GM19372 (cell line): ENCODE results near the gene SDR9C7.
"Not testable (repeated sequence)": the region's sequence is repeated elsewhere in the genome, so short reads cannot be mapped to it uniquely, and the experiment has no call there.

Experiments
- ATAC-seq: cut with Tn5 transposase; IDR thresholded peaks from one replicate; pipeline ENCODE4 v1.9.1; 2021; ENCODE audit warnings: mild to moderate bottlenecking, low read depth, moderate library complexity; ENCODE audit not compliant: unreplicated experiment

SDR9C7 gene

DNA sequence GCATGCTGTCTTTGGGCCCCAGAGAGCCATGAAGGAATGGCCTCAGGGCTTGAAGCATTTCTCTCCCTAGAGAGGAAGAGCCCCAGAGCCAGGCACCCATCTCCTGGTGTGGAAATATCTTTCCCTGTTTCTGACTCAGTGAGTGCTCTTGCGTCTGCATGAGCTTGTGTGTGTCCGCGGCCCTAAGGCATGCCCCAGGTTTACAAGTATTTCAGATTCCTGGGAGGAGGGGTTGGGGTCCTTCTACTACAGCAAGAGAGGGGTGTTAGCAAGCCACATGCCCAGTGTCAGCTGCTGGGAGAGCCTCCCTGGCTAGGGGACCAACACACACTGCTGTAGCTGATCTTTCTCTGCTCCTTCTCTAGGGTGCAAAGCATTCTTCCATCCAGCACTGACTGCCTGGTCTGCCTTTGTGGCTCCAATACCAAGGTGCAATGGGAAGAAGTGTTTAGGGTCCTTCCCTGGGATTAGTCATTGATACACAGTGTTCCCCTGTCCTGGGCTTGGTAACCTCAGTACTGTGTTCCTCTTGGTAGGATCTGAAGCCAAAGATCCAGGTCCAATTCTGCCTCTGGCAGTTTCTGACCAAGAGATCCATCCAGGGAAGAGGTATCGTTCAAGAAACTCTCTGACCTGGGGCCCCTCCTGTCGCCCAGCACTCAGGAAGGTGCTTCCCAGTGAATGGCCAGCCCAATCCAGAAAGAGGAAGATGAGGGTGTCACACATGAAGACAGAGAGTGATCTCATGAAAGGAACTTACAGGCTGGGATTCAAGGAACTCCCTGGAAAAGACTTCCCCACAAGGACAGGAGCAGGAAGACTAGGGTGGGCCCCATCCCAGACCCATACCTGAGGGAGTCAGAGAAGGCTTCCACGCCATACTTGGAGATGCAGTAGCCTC, 20.1 kb upstream of the SDR9C7 start:
- ATAC-seq: no peak

DNA sequence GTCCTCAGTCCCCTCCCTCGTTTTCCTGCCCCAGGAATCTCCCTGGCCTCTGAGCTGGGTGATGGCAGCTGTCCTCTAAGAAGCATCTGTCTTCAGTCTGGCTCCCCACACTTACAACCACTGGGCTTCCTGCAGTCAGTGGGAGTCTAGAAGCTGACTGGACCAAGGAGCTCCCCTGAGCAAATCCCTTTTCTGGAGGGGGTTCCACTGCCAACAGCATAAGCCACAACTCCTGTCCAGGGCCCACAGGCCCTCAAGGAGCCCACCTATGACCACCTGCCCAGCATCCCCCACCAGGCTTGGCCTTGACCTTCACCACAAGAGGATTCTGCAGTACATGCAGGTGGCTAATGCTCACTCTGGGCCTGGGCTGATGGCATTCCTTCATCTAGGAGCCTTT, 19.1 kb upstream of the SDR9C7 start:
- no peak for ATAC-seq

DNA sequence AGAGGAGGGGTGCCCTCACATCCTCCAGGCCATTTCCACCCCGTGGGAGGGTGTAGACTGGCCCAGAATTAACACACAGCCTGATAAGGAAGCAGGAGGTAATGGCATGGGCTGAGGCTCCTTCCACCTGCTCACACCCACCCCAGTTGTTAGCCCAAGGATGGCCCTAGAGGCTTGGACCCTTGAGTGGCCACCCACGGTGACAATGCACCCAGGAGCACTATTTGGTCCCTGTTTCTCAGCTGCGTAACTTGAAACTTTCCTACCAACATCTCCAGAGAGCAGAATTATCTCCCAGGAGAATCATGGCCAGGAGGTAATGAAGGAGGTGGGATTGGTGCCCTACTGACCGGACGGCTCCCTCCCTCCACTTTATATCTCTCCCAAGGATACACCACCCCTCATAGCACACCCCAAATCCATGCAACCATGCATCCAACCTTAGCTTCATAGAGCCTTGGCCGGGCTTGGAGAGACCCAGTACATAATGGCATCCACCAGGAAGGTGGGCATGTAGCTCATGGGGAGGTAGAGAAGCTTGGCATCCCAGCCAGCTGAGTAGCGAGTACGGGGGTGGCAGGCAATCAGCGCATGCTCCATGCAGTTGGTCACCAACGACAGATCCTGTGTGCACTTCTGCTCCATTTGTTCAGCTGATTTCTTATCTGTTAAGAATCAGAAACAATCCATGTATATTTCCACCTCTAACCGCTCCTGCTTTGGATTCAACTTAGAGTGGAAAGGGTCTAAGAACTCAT, 17.6 kb upstream of the SDR9C7 start:
- ATAC-seq: no peak

DNA sequence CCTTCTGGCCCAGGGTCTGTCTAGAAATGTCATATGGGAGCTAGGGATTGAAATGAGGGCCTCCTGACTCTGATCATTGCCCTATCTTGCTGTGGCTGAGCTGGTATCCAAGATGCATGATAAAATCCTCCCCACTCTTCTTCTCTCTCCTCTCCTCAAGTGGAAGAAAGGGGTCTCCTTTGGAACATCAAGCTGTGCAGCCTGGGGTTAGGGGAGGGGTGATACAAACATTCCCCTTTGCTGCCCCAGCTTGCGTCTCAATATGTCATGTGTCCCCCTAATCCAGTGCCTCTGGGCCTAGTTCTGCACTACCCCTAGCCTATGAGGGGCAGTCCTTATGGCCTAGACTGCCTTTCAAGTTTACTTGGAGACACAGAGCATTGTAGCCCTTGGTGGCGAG, 14.7 kb upstream of the SDR9C7 start:
- ATAC-seq: no peak

DNA sequence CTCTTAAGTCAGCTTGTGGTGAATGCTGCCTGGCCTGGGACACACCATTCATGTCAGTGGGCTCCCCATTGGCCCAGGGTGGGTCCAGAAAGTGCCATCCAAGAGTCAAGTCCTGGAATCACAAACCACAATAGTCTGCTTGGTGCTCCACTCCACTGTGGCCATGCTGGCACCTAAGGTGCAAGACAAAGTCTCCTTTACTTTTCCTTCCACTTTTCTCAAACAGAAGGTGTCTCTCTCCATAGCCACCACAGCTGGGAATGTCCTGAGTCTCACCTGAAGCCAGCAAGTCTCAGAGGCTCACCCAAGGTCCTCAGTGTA, 14.2 kb upstream of the SDR9C7 start:
- no peak for ATAC-seq

DNA sequence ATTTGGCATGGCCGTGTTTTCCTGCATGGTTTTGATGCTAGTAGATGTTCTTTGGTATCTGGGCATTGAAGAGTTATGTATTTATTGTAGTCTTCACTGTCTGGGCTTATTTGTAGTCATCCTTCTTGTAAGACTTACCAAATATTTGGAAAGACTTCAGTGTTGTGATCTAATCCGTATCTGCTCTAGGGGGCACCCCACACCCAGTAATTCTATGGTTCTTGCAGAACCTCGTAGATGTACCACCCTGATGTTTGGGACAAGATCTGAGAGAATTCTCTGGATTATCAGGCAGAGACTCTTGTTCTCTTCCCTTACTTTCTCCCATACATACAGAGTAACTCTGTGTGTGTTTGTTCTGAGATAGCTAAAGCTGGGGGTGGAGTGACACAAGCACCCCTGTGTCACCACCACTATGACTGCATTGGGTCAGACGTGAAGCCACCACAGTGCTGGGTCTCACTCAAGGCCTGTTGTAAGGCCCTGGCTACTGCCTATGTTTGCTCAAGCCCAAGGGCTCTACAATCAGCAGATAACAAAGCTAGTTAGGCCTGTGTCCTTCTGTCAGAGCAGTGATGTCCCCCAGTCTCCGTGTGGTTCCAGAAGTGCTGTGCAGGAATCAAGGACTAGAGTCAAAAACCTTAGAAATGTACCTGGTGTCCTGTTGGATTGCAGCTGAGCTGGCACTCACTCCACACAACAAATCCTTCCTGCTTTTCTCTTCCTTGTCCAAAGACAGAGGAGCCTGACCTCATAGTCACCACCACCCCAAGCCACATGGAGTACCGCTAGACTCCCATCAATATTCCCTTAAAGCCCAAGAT, 13.6 kb upstream of the SDR9C7 start:
- no peak for ATAC-seq

DNA sequence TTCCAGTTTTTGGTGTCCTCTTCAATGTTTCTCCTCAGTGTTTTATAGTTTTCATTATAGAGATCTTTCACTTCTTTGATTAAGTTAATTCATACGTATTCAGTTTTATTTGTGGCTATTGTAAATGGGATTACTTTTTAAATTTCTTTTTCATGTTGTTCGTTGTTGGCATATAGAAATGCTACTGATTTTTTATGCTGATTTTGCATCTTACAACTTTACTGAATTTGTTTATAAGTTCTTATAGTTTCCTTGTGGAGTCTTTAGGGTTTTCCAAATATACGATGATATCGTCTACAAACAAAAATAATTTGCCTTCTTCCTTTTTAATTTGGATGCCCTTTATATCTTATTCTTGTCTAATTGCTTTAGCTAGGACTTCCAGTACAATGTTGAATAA, 9.7 kb upstream of the SDR9C7 start:
- no peak for ATAC-seq

DNA sequence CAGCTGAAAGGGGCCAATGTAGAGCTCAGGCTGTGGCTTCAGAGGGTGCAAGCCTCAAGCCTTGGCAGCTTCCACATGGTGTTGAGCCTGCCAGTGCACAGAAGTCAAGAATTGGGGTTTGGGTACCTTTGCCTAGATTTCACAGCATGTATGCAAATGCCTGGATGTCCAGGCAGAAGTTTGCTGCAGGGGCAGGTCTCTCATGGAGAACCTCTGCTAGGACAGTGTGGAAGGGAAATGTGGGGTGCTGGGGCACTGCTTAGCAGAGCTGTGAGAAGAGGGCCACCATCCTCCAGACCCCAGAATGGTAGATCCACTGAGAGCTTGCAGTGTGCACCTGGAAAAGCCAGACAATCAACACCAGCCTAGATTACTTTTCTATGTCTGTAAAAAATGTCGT, 9.2 kb upstream of the SDR9C7 start:
- ATAC-seq: not testable (repeated sequence)

DNA sequence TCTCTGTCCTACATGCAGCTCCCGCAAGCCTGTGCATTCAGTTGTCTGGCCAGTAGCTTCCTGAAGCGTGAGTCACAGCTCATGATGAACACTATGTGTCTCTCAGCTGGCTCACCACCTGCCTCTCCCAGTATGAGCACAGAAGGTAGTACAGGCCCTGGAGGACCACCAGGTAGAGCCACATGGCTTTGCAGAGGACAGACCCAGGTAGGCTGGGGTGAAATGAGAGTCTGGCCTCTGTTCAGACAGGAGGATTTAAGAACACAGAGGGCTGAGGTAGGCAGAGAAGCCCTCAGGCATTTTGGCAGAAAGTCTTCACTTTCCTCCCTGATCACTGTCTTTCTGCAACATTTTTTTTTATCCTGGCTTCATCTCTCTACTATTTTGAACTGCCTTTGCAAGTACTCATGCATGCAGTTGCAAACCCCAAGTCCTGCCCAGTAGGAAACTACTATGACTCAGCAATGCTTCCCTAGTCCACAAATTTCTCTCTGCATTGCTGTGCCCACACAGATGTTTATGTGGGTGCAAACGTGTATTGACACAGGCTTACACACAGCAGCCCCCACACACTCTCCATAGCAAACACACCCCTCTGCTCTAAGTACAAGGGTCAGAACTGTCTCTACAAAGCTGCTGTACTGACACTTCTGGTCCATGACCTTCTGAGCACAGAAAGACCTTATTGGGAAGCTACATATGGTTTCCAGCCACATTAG, 7.2 kb upstream of the SDR9C7 start:
- no peak for ATAC-seq

DNA sequence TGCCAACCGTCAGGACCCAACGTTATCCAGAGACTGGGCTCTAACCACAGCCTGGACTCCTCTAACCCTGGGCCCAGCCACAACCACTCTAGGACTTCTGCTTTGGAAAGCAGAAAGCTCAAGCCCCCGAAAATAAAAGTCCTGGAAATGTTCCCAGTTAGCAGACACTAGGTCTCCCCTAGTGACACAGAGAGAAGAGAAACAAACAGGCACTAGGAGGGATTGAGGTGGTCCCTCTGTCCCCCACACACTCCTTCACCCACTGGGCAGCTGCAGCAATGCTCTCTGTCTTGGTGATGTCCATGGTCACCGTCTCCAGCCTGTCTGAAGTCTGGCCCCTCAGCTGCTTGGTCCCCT, 6.7 kb upstream of the SDR9C7 start:
- not testable (repeated sequence) for ATAC-seq

DNA sequence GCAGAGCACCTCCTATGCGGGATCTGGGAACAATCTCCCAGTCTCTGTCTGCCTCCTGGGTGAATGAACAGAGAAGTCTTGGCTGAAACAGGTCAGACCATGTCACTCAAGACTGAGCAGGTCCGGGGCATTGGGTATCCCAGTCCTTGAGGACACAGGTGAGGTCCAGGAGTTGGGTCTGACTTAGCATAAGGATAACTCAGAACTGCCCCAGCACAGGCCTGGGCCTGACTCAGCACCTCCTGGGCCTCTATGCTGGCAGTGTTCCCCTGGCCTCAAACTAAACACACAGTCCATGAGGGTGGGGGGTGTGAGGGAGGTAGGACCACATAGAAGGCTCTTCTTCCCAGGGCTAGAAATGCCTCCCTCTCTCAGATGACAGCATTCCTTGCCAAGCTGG, 1.5 kb upstream of the SDR9C7 start:
- no peak for ATAC-seq

DNA sequence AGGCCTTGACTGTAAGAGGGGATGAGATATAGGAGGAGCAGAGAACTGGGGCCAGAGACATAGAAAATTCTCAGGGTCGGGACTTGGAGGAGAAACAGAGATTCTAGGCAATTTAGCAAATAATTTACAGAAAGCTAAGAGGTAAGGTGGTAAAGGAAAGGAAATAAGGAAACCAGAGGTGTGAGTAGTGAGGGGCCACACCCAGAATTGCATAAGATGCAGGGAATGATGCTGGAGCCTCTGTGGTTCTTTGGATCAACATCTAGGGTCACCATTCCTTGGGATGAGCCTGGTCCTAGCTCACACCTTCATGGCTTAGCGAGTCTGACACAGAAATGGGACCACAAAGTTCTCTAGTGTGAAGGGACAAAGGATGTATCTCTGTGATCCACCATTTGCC, 949 bp upstream of the SDR9C7 start:
- no peak for ATAC-seq

DNA sequence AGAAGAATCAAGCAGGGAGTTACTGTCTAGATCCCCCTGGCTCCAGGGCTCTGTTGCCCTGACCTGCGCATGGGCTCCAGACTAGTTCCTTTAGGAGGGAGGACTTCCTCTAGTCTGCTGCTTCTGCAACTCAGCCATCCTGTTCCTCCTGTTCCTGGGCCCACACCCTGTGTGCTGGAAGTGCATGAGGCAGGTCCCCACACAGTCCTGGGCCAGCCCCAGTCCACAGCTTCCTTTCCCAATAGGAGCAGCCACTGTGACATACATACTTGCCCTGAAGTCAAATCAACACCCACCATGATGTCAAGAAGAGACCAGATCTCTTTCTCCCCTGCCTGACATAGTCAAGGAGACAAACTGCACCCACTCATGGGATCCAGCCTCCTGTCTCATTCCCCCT, 1.3 kb downstream of the SDR9C7 start:
- no peak for ATAC-seq

DNA sequence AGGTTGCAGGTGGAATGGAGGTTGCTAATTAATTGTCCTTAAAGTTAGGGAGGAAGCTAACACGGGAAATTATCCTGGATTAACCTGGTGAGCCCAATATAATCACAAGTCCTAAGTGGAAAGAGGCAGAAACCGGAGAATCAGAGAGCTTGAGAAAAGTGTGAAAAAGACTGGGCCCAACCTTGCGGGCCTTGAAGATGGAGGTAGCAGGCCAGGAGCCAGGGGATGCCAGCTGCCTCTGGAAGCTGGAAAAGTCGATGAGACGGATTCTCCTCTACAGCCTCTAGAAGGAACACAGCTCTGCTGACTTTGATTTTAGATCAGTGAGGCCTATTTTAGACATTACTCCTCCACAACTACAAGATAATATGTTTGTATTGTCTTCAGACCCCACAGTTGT, 2.1 kb downstream of the SDR9C7 start:
- no peak for ATAC-seq

DNA sequence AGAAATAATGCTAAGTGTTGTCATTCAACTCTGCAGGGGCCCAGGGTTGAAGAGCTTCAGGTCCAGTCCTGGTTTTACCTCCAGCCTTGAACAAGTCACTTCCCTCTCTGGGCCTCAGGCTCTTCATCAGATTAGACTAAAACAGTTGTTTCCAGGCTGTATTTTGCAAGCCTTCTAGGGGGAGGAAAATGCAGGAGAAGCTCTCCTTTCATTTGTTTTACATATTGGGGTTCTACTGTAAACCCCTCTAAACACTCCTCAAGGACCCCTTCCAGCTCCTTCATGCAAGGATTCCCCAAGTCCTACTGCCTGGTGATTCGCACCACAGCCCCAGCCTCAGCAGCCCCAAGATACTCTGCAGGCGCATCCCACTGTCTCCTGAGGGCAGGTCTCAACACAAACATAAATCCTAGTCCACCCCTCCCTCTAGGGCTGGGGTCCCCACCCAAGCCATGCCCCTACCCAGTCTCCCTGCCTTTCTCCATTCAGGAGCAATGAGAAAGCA, 2.7 kb downstream of the SDR9C7 start:
- no peak for ATAC-seq

DNA sequence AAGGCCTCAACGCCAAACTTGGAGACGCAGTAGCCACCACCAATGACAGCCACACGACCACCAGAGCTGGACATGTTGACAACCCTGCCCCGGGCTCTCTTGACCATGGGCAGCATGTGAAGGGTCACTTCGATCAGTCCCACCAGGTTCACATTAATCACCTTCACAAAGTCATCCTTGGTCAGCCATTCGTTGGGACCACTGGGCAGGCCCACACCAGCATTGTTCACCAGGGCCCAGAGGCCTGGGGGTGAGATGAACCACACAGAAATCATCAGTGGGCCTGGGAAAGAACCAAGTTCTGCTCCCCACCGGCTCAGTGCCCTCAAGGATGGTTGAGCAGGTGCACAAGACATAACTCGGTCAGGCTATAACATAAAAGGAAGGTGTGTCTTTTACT, 4.0 kb downstream of the SDR9C7 start:
- ATAC-seq: no peak

DNA sequence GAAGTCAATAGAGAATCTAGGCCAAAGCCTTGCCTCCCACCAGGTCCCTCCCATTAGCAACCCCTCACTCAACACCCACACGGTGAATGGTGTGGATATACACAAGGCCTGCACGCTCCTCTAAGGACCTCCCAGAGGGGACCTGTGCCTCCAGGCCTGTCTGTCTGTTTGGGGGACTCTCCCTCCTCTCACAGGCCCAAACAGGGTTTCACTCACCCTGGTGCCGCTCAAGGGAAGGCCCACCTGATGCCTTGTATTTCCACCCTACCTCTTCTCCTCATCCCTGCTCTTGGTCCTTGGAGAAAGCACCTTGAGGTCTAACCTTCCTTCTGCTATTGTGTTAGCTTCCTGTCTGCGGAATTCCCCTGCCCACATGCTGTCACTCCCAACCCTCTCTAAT, 4.4 kb downstream of the SDR9C7 start:
- no peak for ATAC-seq

DNA sequence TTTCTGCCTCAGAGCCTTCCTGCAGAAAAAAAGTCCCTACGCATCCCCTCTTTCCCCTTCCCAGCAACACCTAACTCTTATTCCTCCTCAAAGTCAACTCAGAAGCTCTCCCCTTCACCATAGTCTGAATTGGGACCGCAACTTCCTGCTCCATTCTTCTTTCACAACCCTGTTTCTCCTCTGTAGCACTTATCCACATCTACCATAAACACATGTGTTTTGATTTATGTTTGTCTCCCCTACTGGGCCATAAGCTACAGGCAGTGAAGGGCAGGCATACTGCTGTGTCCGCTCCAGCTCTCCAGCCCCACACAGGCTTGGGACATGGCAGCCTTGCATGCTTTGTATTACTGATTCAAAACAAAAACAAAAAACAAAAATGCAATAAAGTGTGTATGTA, 5.9 kb downstream of the SDR9C7 start:
- no peak for ATAC-seq

DNA sequence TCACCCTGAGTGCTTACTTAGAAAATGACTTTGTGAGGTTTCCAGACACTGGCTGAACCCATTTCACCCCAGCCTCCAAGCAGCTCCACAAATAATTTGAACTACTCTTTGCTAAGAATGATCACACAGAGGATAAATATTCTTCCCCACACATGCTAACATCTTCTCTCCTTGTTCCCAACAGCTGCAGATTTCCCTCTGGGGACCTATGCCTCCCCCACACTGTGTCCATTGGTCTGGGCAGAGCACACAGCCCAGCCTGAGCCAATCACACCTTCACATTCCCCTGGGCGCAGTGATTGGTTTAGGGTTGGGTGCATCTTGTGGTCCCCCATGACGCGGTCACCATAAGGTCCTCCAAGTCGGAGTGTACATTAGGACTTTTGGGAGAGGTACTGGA, 6.9 kb downstream of the SDR9C7 start:
- no peak for ATAC-seq

DNA sequence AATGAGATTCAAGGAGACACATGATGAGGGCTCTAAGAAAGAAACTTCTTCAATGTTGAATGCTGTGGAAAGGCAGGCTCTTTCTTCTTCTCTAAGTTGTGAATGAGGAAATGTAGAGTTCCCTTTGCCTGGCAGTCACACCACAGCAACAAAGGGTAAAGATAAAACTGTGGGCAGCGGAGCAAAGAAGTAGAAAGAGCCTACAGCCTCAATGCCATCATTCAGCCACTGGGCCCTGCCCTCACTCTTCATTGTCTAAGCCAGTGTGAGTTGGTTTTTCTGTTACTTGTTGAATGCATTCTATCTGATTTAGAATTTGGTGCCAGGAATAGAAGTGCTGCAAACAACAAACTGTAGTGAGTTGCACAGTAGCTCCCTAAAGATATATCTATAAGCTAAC, 12.2 kb downstream of the SDR9C7 start:
- ATAC-seq: no peak

DNA sequence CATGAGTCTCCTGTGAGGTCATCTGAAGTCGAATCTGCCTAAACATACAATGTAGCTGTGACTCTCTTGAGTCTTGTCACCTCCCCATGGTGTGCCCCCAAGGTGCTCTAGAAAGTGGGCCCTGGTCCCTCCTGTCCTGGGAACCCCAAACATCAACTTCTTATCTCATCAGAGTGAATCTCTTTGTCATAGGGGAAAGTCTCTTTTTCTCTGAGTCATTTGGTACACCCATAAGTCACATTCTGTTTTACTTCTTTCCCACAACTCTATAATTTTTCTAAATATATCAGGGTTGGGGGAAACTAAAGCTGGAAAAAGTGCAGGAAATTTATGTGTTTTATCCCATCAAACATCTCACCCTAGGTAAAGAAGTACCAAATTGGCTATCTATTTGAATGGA, 12.9 kb downstream of the SDR9C7 start:
- no peak for ATAC-seq
